Measurements from ENCODE around the gene CACNG4. TPM values are rescaled to one million over a fixed set of nuclear protein-coding genes. Genes with fewer than 3 reads are reported as not detected.

Gene CACNG4
- total RNA-seq, 1 experiment from 2014 or later: not detected

DNA sequence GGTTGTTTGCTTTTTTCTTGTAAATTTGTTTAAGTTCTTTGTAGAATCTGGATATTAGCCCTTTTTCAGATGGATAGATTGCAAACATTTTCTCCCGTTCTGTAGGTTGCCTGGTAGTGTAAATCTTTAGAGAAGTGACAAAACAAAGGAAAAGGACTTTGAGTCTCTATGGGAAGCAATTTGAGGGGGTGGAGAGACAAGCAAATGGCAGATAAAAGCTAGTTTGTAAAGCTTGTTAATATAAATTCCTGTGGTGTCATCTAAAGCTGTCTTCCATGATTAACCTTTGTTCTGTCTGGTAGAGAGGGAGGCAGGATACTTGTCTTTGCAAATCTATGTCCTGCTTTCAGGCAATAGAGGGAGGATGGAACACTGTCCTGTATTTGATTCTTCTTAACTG is 40.6 kb upstream of the CACNG4 start:
- H3K4me2 ChIP-seq (ENCODE audit: low read length): no peak overlapping the region
- ATAC-seq: no peak
- H4K20me1 ChIP-seq (ENCODE audit: insufficient read depth): no peaks in the 10 kb centered on the region
- no peaks in the 10 kb centered on the region for H3K36me3 ChIP-seq (ENCODE audit: control insufficient read depth in 1 of 2, insufficient read depth in 2 of 2, low read length in 2 of 2)
- H3K9me2 ChIP-seq (ENCODE audit: insufficient read depth): no peaks in the 10 kb centered on the region
- H2AFZ ChIP-seq (ENCODE audit: low read depth, low read length, poor library complexity, severe bottlenecking): no peak overlapping the region
- H3K9ac ChIP-seq (ENCODE audit: low read length): no peak overlapping the region
- CTCF ChIA-PET: no interaction called here
- no peaks in the 10 kb centered on the region for H3K9me3 ChIP-seq (ENCODE audit: control insufficient read depth in 1 of 2, insufficient read depth in 1 of 2, low read depth in 1 of 2, low read length in 2 of 2)
- no peak for DNase-seq (ENCODE audit: low read depth, low spot score)
- BruUV-seq (replicated peaks): no TSS peak
- POLR2A ChIA-PET: no interaction called here
- H3K79me2 ChIP-seq (ENCODE audit: insufficient read depth, low read length): no peaks in the 10 kb centered on the region
- H3K4me1 ChIP-seq (ENCODE audit: control insufficient read depth in 1 of 2, insufficient read depth in 2 of 2, low read length in 2 of 2): peaks cover 0 to 3% of the 10 kb centered on the region in 2 experiments; a peak in 1 of 4 replicates
- RAD21 ChIA-PET (ENCODE audit: low non-redundant PET in 1 of 2, low total read pairs in 2 of 2, uncharacterized antibody in 2 of 2, unreplicated experiment in 2 of 2): no interaction called here
- H3K4me3 ChIP-seq (replicated peaks in 1 of 2; ENCODE audit: low read depth in 1 of 2, low read length in 2 of 2): no peak overlapping the region
- no peaks in the 10 kb centered on the region for H3K27me3 ChIP-seq (ENCODE audit: insufficient read depth, low read length)
- no peak overlapping the region for H3K27ac ChIP-seq (ENCODE audit: low read depth, low read length)
- intact Hi-C loops (cut with micrococcal nuclease): no loop called here
- no peak for TF ChIP-seq RAD21 (IDR thresholded peaks at IDR 0.05; ENCODE audit: low read depth)
- TF ChIP-seq JUND (IDR thresholded peaks at IDR 0.05): no peak
- TF ChIP-seq CBX3 (IDR thresholded peaks at IDR 0.05; ENCODE audit: low read depth): no peak
- TF ChIP-seq EGR1 (IDR thresholded peaks at IDR 0.05; ENCODE audit: low read depth): no peak
- TF ChIP-seq, protein P1, sequence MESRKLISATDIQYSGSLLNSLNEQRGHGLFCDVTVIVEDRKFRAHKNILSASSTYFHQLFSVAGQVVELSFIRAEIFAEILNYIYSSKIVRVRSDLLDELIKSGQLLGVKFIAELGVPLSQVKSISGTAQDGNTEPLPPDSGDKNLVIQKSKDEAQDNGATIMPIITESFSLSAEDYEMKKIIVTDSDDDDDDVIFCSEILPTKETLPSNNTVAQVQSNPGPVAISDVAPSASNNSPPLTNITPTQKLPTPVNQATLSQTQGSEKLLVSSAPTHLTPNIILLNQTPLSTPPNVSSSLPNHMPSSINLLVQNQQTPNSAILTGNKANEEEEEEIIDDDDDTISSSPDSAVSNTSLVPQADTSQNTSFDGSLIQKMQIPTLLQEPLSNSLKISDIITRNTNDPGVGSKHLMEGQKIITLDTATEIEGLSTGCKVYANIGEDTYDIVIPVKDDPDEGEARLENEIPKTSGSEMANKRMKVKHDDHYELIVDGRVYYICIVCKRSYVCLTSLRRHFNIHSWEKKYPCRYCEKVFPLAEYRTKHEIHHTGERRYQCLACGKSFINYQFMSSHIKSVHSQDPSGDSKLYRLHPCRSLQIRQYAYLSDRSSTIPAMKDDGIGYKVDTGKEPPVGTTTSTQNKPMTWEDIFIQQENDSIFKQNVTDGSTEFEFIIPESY (IDR thresholded peaks at IDR 0.05; ENCODE audit: extremely low read depth, insufficient replicate concordance, low read length): no peak
- no peak for TF ChIP-seq SRF (IDR thresholded peaks at IDR 0.05; ENCODE audit: low read depth)
- TF ChIP-seq POLR2AphosphoS5 (IDR thresholded peaks at IDR 0.05; ENCODE audit: low read depth, low read length): no peak
- TF ChIP-seq, protein P2, sequence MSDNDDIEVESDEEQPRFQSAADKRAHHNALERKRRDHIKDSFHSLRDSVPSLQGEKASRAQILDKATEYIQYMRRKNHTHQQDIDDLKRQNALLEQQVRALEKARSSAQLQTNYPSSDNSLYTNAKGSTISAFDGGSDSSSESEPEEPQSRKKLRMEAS (IDR thresholded peaks at IDR 0.05): no peak
- TF ChIP-seq SIN3A (IDR thresholded peaks at IDR 0.05; ENCODE audit: low read depth): no peak
- no peak for TF ChIP-seq ZNF274 (IDR thresholded peaks at IDR 0.05; ENCODE audit: low read depth, low read length)
- TF ChIP-seq EZH2 (IDR thresholded peaks at IDR 0.05): no peak
- TF ChIP-seq TCF7L2 (IDR thresholded peaks at IDR 0.05; ENCODE audit: borderline replicate concordance, extremely low read depth, insufficient read depth, insufficient read length): no peak
- TF ChIP-seq, protein P3, sequence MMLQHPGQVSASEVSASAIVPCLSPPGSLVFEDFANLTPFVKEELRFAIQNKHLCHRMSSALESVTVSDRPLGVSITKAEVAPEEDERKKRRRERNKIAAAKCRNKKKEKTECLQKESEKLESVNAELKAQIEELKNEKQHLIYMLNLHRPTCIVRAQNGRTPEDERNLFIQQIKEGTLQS (IDR thresholded peaks at IDR 0.05): no peak
- TF ChIP-seq ZFX (IDR thresholded peaks at IDR 0.05): no peak
- no peak for TF ChIP-seq CEBPB (IDR thresholded peaks at IDR 0.05; ENCODE audit: low read depth)
- TF ChIP-seq EZH2phosphoT487 (IDR thresholded peaks at IDR 0.05; ENCODE audit: borderline replicate concordance): no peak
- TF ChIP-seq POLR2A (IDR thresholded peaks at IDR 0.05; ENCODE audit: borderline replicate concordance, extremely low read depth, insufficient read depth, insufficient read length): no peak
- TF ChIP-seq ELF1 (IDR thresholded peaks at IDR 0.05; ENCODE audit: borderline replicate concordance, low read depth): no peak
- no peak for TF ChIP-seq YY1 (IDR thresholded peaks at IDR 0.05; ENCODE audit: extremely low read depth, insufficient replicate concordance, low read depth, low read length)
- TF ChIP-seq SP1 (IDR thresholded peaks at IDR 0.05; ENCODE audit: low read depth): no peak

Measured in HCT116 (cell line).